Measurements from ENCODE around the gene NFKB2.

GRCh38 chr10:102403115-102403514 is 7.6 kb downstream of the NFKB2 start:
- no peak for TF ChIP-seq CTCF (IDR thresholded peaks at IDR 0.05)
- TF ChIP-seq POLR2A (IDR thresholded peaks at IDR 0.05): no peak
